Subcutaneous adipose tissue (tissue), 4 donors: ENCODE results near the gene SLC38A5. TPM values are rescaled to one million over a fixed set of nuclear protein-coding genes. Genes with fewer than 3 reads are reported as not detected.

ENCODE experiments used
- CTCF ChIP-seq: fragments of 450-650 bp; IDR thresholded peaks from one replicate; pipeline ENCODE4 v1.5.1; 2016; ENCODE audit warnings: low read depth, mild to moderate bottlenecking, control low read depth, antibody characterized with exemption, moderate library complexity
- total RNA-seq, 4 donors: library from RNA; depleted of rRNA; stranded (reverse); fragments of >200 nt; gene quantifications; one replicate each; pipeline ENCODE4 v1.1.0, GENCODE V29; 2016

The SLC38A5 gene
- total RNA-seq, 4 donors from 2014 or later = 1.3 to 3.2 (median 1.5) TPM; not detected in 1

GRCh38 chrX:48490661-48491060 is 20.6 kb upstream of the SLC38A5 start:
- no peak for TF ChIP-seq CTCF

- no peak for TF ChIP-seq CTCF
These were observed 19.8 kb upstream of the SLC38A5 start for GRCh38 chrX:48489892-48490291.

- TF ChIP-seq CTCF = no peak
These were observed 19.2 kb upstream of the SLC38A5 start for GRCh38 chrX:48489296-48489695.

- no peak for TF ChIP-seq CTCF
These were observed 18.0 kb upstream of the SLC38A5 start for GRCh38 chrX:48488034-48488433.

GRCh38 chrX:48487362-48487798 is 17.3 kb upstream of the SLC38A5 start:
- TF ChIP-seq CTCF = no peak

GRCh38 chrX:48482526-48482925 is 12.5 kb upstream of the SLC38A5 start:
- TF ChIP-seq CTCF = no peak

- no peak for TF ChIP-seq CTCF
These were observed 10.5 kb upstream of the SLC38A5 start for GRCh38 chrX:48480583-48480982.
